ENCODE measurements around the gene NCR2.

Gene NCR2

GRCh38 chr6:41331401-41332150 is 3.8 kb upstream of the NCR2 start:
- DNase-seq (ENCODE audit: low read depth in 4 of 4, low spot score in 1 of 4), result no peak

DNA sequence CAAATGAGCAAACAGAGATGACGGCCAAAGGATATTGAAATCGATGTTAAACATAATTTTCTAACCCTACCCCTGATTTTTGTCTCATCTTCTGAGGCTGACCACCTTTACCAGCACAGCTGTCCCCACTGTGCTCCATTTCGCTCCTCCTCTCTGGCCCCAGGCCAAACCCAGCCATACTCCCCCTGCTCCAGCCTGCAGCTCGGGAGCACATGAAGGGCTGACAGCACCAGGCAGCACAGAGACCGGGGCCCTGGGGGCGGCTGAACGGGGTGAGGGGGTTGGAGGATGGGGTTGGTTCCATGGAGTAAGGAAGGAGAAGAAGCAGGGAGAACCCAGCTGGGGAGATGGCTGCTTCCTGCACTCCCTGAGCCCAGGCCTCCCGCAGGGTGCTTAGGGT is 3.2 kb upstream of the NCR2 start:
- DNase-seq (ENCODE audit: low read depth in 4 of 4, low spot score in 1 of 4), result no peak

DNA sequence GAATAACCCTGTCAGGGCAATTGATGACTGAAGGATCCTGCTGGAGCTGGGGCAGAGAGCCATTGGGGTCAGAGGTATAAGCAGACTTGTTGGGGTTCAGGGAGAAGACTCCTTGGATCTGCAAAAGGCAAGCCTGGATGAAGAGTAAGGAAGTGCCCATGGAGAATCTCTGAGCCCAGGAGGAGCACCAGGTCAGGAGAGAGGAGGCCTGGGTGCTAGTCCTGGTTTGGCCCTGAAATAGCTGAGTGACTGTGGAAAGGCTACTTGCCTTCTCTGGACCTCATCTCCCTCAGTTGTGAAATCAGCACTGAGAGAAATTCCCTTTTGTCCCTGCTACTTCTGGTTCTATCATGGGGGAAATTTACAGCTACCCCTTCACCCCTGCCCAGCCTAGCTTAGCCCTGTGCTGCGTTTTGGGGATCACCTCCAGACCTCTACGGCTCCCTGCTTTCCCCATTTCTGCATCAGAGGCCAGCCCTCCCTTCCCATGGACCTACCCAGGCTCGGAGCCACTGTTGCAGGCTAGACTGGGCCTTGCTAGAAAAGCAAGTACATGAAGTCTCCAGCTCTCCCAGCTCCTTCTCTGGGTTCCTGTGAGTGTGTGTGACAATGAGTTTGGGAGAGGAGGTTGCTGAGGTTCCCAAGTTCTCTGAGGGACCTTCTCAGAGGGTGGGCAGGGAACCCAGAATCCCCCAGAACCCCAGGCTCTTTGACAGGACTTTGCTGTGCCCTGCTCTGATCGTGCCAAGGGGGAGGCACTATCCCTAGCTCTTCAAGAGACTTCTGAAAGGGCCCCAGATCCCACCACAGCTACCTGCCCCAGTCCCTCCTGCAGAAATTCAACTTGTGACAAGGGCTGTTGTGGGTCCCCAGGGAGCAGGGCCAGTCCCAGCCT is 2.3 kb upstream of the NCR2 start:
- no peak for DNase-seq (ENCODE audit: low read depth in 4 of 4, low spot score in 1 of 4)

- DNase-seq (ENCODE audit: low read depth in 4 of 4, low spot score in 1 of 4), result no peak
Observed at GRCh38 chr6:41334482-41335040, 847 bp upstream of the NCR2 start.

DNA sequence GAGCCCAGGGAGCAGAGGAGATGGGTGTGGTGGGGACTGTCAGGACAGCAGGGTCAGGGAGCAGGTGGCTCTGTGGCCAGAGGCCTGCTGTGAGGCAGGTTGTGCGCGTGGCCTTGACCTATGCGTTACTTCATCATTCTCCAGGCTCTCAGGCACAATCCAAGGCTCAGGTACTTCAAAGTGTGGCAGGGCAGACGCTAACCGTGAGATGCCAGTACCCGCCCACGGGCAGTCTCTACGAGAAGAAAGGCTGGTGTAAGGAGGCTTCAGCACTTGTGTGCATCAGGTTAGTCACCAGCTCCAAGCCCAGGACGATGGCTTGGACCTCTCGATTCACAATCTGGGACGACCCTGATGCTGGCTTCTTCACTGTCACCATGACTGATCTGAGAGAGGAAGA is 535 bp downstream of the NCR2 start:
- no peak for DNase-seq (ENCODE audit: low read depth in 4 of 4, low spot score in 1 of 4)

- DNase-seq (ENCODE audit: low read depth in 4 of 4, low spot score in 1 of 4), result no peak
Observed at GRCh38 chr6:41336824-41337223, 1.4 kb downstream of the NCR2 start.

- DNase-seq (ENCODE audit: low read depth in 4 of 4, low spot score in 1 of 4), result no peak
Observed at GRCh38 chr6:41337709-41338108, 2.3 kb downstream of the NCR2 start.

GRCh38 chr6:41338659-41339058 is 3.3 kb downstream of the NCR2 start:
- DNase-seq (ENCODE audit: low read depth in 4 of 4, low spot score in 1 of 4), result no peak

GRCh38 chr6:41341580-41341979 is 6.2 kb downstream of the NCR2 start:
- DNase-seq (ENCODE audit: low read depth in 4 of 4, low spot score in 1 of 4), result no peak

- DNase-seq (ENCODE audit: low read depth in 4 of 4, low spot score in 1 of 4), result no peak
Observed at GRCh38 chr6:41342241-41342640, 6.8 kb downstream of the NCR2 start.

DNA sequence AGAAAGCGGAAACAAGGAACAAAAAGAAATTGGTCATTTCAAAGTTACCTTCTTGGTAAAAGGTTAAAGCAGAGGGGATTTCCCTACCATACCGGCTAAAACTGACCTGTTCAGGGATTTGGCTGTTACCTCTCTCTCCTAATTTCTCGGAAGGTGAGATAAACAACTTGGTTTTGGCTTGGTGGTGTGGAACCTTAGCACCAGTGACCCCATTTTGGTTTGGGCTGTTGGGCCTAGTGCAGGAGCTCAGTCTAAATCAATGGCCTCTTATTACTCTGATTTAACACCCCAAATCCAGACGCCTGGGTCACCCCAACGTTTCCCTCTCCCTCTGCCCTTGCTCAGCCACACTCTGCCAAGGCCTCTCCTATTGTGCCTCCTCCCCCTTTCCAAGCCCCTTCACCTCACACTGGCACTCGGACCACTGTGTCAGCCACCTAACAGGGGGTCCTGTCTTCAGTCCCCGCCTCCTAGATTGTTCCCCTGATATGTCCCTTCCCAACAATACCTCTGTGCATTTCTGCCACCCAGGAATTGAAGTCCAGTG is 8.3 kb downstream of the NCR2 start:
- DNase-seq (ENCODE audit: low read depth in 4 of 4, low spot score in 1 of 4), result no peak

DNA sequence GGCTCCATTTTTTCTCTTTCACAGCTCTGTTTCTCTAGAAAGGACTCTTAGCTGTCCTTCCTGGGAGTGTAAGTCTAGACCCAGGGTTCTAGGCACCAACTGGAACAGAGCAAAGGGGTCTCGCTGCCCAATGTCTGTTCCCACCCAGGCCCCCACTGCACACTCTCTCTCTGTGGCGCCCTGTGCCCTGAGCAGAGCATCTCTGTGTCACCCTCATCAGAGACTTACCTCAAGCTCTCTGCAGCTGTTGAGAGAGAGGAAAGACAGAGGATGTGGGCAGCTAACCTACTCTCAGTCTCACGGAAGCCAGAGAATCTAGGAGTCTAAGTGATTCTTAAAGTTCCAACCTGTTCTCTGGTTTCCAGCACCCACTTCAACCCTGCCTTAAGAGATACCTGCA is 9.5 kb downstream of the NCR2 start:
- DNase-seq (ENCODE audit: low read depth in 4 of 4, low spot score in 1 of 4), result no peak

GRCh38 chr6:41345901-41346300 is 10.5 kb downstream of the NCR2 start:
- DNase-seq (ENCODE audit: low read depth in 4 of 4, low spot score in 1 of 4), result no peak

DNA sequence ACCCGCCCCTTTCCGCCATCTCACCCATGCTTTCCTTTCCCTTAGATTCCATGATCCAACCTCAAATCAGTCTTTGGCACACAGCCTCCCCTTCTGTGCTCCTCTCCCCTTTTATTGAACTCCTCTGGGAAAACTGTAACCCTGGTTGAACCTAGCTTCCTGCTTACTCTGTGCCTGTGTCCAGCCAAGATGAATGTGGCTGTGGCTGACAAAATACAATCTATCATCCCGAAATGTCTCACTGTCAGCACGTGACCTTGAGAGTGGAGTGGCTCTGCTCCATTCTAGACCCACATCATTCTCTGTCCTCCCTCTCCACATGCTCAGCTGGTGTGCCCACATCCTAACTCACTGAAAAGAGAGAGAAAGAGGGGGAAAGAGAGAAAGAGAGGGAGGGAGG is 11.0 kb downstream of the NCR2 start:
- DNase-seq (ENCODE audit: low read depth in 4 of 4, low spot score in 1 of 4), result no peak

GRCh38 chr6:41347378-41348050 is 12.1 kb downstream of the NCR2 start:
- no peak for DNase-seq (ENCODE audit: low read depth in 4 of 4, low spot score in 1 of 4)

- no peak for DNase-seq (ENCODE audit: low read depth in 4 of 4, low spot score in 1 of 4)
Observed at GRCh38 chr6:41348934-41349333, 13.5 kb downstream of the NCR2 start.

GRCh38 chr6:41352396-41352795 is 17.0 kb downstream of the NCR2 start:
- no peak for DNase-seq (ENCODE audit: low read depth in 4 of 4, low spot score in 1 of 4)

GRCh38 chr6:41352907-41353306 is 17.5 kb downstream of the NCR2 start:
- no peak for DNase-seq (ENCODE audit: low read depth in 4 of 4, low spot score in 1 of 4)

DNA sequence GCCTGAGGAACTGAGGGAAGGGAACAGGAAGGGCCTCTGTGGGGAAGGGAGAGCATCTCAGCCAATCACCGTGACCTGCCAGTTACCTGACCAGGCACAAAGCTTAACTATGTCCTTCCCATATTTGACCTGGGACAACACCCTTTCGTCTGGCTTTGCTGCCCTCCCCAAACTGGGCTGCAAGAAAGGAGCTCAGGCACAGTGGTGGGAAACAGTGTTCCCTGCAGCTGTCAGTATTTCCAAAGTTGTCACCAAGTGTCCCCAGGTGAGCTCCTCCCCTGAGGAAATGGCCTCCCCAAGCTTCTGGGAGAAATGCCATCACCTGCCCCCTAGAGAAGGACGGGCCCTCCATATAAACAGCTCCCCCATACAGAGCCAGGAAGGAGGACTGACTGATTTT is 17.9 kb downstream of the NCR2 start:
- no peak for DNase-seq (ENCODE audit: low read depth in 4 of 4, low spot score in 1 of 4)

- DNase-seq (ENCODE audit: low read depth in 4 of 4, low spot score in 1 of 4), result no peak
Observed at GRCh38 chr6:41355952-41356351, 20.5 kb downstream of the NCR2 start.

DNA sequence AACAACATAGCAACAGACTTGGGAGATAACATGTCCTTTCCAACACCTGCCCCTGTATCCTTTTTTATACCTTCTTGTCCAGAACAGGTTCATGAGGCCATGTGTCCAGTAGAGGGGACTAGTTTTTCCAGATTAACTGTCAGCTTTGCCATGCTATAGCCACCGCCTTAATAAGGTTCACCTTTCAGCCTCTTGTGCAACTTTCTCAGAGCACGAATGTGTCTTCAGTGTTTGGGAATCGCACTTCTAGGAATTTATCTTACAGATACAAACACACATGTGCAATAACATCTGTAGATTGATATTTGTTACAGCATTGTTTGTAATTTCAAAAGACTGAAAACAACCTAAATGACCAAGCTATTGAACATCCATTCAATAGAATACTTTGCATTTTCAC is 21.4 kb downstream of the NCR2 start:
- DNase-seq (ENCODE audit: low read depth in 4 of 4, low spot score in 1 of 4), result no peak
